WTC11 (cell line): Measurements from ENCODE around the gene ARVCF. TPM values are rescaled to one million over a fixed set of nuclear protein-coding genes. Genes with fewer than 3 reads are reported as not detected.

Experiments
- ATAC-seq: fragments of 200-7000 bp; cut with Tn5 transposase; 2 replicates; pipeline ENCODE4 v1.10.0; 2021; ENCODE audit warnings: mild to moderate bottlenecking, moderate library complexity
- CTCF ChIA-PET: fragments of 300-600 bp; sonication (Branson Sonifier 250); formaldehyde crosslinking; loops from one replicate; lab custom pipeline; 2021; ENCODE audit warnings: antibody characterized with exemption; lab: Charles Lee
- POLR2A ChIA-PET: fragments of 350-600 bp; sonication (Branson Sonifier 250); formaldehyde crosslinking; loops from one replicate; lab custom pipeline; 2021; ENCODE audit warnings: antibody characterized with exemption; lab: Charles Lee
- DNase-seq: peaks from one replicate; pipeline ENCODE4 v3.0.0; 2021; ENCODE audit warnings: low spot score
- H3K27ac Mint-ChIP-seq: 2 replicates; pipeline ENCODE4 v1.8.0; 2021; ENCODE audit warnings: mixed read lengths
- H3K27me3 Mint-ChIP-seq: 2 replicates; pipeline ENCODE4 v1.8.0; 2021; ENCODE audit warnings: low read depth, mild to moderate bottlenecking, moderate library complexity, mixed read lengths
- H3K36me3 Mint-ChIP-seq: 2 replicates; pipeline ENCODE4 v1.8.0; 2021; ENCODE audit warnings: mixed read lengths
- H3K4me1 Mint-ChIP-seq: 2 replicates; pipeline ENCODE4 v1.8.0; 2022; ENCODE audit warnings: mixed read lengths
- H3K4me3 Mint-ChIP-seq: 2 replicates; pipeline ENCODE4 v1.8.0; 2021; ENCODE audit warnings: mild to moderate bottlenecking, moderate library complexity, mixed read lengths
- H3K9me3 Mint-ChIP-seq: 2 replicates; pipeline ENCODE4 v1.8.0; 2021; ENCODE audit warnings: mixed read lengths
- ATF1 ChIP-seq: sonication (generic); formaldehyde crosslinking; IDR thresholded peaks from 2 replicates; pipeline ENCODE4 v1.8.1; 2023; ENCODE audit warnings: mild to moderate bottlenecking, moderate library complexity, missing genetic modification reagents
- ESRRA ChIP-seq: sonication (generic); formaldehyde crosslinking; IDR thresholded peaks from 2 replicates; pipeline ENCODE4 v1.8.1; 2022; ENCODE audit warnings: mild to moderate bottlenecking, missing genetic modification reagents, borderline replicate concordance
- FOXJ3 ChIP-seq: sonication (generic); formaldehyde crosslinking; IDR thresholded peaks from 2 replicates; pipeline ENCODE4 v1.9.0; 2021; ENCODE audit warnings: missing genetic modification reagents, mild to moderate bottlenecking, borderline replicate concordance
- HMGA2 ChIP-seq: fragments of 250-450 bp; sonication (Bioruptor Pico); IDR thresholded peaks from 2 replicates; pipeline ENCODE4 v1.4.0; 2021; ENCODE audit warnings: mild to moderate bottlenecking, moderate library complexity
- SOX15 ChIP-seq: fragments of 250-450 bp; sonication (Bioruptor Pico); IDR thresholded peaks from 2 replicates; pipeline ENCODE4 v1.9.0; 2021; ENCODE audit warnings: mild to moderate bottlenecking
- TEAD4 ChIP-seq: sonication (generic); formaldehyde crosslinking; IDR thresholded peaks from 2 replicates; pipeline ENCODE4 v1.8.0; 2022; ENCODE audit warnings: mild to moderate bottlenecking, missing genetic modification reagents
- ZNF232 ChIP-seq: sonication (generic); formaldehyde crosslinking; IDR thresholded peaks from 2 replicates; pipeline ENCODE4 v1.8.0; 2022; ENCODE audit warnings: mild to moderate bottlenecking, missing genetic modification reagents
- ZNF423 ChIP-seq: fragments of 250-450 bp; sonication (Bioruptor Pico); IDR thresholded peaks from 2 replicates; pipeline ENCODE4 v2.1.2; 2022; ENCODE audit warnings: mild to moderate bottlenecking, moderate library complexity
- total RNA-seq: library from RNA; stranded (reverse); gene quantifications from 3 replicates; pipeline ENCODE4 v1.2.3, GENCODE V29; 2021
- TF ChIP-seq, protein P1 (sequence below): sonication (generic); formaldehyde crosslinking; conservative IDR thresholded peaks from 2 replicates; pipeline ENCODE4 v1.8.1; 2022; ENCODE audit warnings: mild to moderate bottlenecking, missing genetic modification reagents
- TF ChIP-seq, protein P2 (sequence below): sonication (generic); formaldehyde crosslinking; IDR thresholded peaks from 2 replicates; pipeline ENCODE4 v1.8.1; 2023; ENCODE audit warnings: mild to moderate bottlenecking, missing genetic modification reagents, moderate library complexity
- TF ChIP-seq, protein P3 (sequence below): sonication (generic); formaldehyde crosslinking; IDR thresholded peaks from 2 replicates; pipeline ENCODE4 v1.8.0; 2022; ENCODE audit warnings: missing genetic modification reagents
- TF ChIP-seq, protein P4 (sequence below): sonication (generic); formaldehyde crosslinking; IDR thresholded peaks from 2 replicates; pipeline ENCODE4 v1.8.1; 2022; ENCODE audit warnings: mild to moderate bottlenecking, missing genetic modification reagents, moderate library complexity, borderline replicate concordance
- TF ChIP-seq, protein P5 (sequence below): sonication (generic); formaldehyde crosslinking; IDR thresholded peaks from 2 replicates; pipeline ENCODE4 v1.8.1; 2023; ENCODE audit warnings: mild to moderate bottlenecking, missing genetic modification reagents, moderate library complexity
- TF ChIP-seq, protein P6 (sequence below): fragments of 250-450 bp; sonication (Bioruptor Pico); IDR thresholded peaks from 2 replicates; pipeline ENCODE4 v1.9.0; 2021; ENCODE audit warnings: mild to moderate bottlenecking, borderline replicate concordance
- TF ChIP-seq, protein P7 (sequence below): sonication (generic); formaldehyde crosslinking; IDR thresholded peaks from 2 replicates; pipeline ENCODE4 v1.8.0; 2022; ENCODE audit warnings: mild to moderate bottlenecking, missing genetic modification reagents

ARVCF gene
- total RNA-seq, 1 experiment from 2014 or later, result 65.4 TPM

DNA sequence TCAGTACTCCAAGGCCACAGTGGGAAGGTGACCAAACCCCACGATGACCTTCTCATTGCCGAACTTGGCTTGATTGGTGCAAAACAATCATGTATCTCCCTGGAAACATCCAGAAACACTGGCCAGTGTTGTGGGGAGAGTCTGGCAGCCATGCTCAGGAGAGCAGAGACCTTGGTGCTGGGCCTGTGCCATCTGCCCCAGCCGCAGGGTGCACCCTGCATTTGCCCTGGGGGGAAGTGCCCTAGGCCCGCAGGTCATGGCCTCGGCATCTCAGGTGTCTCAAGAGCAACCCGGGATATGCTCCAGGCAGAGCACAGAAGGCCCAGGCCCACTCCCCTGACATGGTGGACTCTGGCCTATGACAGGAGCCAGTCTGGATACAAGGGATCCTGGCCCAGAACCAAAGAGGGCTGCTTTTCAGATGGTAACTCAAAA lies 23.7 kb downstream of the ARVCF start (continued):
- TF ChIP-seq ATF1 (CRISPR knock-in tag) (no peak), ZNF423 (CRISPR knock-in tag) (no peak)

DNA sequence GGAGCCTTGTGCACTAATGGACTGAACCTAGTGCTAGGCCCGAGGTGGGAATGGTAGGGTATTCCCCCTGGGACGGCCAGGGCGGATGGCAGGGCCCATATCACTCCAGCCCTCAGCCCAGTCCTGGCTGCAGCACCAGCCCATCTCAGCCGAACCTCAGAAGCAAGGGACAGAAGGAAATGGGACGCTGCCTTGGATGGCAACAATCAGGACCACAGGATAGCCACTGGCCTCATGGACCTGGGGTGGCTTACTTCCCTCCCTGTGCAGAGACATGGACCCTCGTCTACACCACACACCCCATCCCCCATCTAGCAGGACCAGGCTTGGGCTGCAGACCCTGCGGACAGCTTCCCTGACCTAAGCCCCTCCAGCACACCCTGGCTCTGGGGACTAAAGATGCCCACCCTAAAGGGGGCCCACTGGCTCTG lies 24.1 kb downstream of the ARVCF start:
- Mint-ChIP-seq H3K27ac (no peak overlapping the region), H3K4me1 (no peaks in the 10 kb centered on the region), H3K9me3 (no peaks in the 10 kb centered on the region), H3K36me3 (no peaks in the 10 kb centered on the region), H3K4me3 (no peak overlapping the region), H3K27me3 (no peaks in the 10 kb centered on the region)
- ChIA-PET CTCF (interaction anchor here (0.6 to 1.7 kb wide), 4 partner anchors 20 to 39 kb away, joined by 3 to 7 read pairs (median 4); no protein-coding TSS in a partner anchor), POLR2A (no interaction called here)
- TF ChIP-seq FOXJ3 (CRISPR knock-in tag) (no peak), ESRRA (CRISPR knock-in tag) (no peak), TEAD4 (CRISPR knock-in tag) (no peak)
- TF ChIP-seq, protein P1, sequence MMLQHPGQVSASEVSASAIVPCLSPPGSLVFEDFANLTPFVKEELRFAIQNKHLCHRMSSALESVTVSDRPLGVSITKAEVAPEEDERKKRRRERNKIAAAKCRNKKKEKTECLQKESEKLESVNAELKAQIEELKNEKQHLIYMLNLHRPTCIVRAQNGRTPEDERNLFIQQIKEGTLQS (CRISPR knock-in tag), result no peak
- TF ChIP-seq, protein P2, sequence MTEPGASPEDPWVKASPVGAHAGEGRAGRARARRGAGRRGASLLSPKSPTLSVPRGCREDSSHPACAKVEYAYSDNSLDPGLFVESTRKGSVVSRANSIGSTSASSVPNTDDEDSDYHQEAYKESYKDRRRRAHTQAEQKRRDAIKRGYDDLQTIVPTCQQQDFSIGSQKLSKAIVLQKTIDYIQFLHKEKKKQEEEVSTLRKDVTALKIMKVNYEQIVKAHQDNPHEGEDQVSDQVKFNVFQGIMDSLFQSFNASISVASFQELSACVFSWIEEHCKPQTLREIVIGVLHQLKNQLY, result no peak
- TF ChIP-seq, protein P3, sequence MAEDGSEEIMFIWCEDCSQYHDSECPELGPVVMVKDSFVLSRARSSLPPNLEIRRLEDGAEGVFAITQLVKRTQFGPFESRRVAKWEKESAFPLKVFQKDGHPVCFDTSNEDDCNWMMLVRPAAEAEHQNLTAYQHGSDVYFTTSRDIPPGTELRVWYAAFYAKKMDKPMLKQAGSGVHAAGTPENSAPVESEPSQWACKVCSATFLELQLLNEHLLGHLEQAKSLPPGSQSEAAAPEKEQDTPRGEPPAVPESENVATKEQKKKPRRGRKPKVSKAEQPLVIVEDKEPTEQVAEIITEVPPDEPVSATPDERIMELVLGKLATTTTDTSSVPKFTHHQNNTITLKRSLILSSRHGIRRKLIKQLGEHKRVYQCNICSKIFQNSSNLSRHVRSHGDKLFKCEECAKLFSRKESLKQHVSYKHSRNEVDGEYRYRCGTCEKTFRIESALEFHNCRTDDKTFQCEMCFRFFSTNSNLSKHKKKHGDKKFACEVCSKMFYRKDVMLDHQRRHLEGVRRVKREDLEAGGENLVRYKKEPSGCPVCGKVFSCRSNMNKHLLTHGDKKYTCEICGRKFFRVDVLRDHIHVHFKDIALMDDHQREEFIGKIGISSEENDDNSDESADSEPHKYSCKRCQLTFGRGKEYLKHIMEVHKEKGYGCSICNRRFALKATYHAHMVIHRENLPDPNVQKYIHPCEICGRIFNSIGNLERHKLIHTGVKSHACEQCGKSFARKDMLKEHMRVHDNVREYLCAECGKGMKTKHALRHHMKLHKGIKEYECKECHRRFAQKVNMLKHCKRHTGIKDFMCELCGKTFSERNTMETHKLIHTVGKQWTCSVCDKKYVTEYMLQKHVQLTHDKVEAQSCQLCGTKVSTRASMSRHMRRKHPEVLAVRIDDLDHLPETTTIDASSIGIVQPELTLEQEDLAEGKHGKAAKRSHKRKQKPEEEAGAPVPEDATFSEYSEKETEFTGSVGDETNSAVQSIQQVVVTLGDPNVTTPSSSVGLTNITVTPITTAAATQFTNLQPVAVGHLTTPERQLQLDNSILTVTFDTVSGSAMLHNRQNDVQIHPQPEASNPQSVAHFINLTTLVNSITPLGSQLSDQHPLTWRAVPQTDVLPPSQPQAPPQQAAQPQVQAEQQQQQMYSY (CRISPR knock-in tag), result no peak
- TF ChIP-seq, protein P4, sequence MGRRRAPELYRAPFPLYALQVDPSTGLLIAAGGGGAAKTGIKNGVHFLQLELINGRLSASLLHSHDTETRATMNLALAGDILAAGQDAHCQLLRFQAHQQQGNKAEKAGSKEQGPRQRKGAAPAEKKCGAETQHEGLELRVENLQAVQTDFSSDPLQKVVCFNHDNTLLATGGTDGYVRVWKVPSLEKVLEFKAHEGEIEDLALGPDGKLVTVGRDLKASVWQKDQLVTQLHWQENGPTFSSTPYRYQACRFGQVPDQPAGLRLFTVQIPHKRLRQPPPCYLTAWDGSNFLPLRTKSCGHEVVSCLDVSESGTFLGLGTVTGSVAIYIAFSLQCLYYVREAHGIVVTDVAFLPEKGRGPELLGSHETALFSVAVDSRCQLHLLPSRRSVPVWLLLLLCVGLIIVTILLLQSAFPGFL, result no peak
- TF ChIP-seq, protein P5, sequence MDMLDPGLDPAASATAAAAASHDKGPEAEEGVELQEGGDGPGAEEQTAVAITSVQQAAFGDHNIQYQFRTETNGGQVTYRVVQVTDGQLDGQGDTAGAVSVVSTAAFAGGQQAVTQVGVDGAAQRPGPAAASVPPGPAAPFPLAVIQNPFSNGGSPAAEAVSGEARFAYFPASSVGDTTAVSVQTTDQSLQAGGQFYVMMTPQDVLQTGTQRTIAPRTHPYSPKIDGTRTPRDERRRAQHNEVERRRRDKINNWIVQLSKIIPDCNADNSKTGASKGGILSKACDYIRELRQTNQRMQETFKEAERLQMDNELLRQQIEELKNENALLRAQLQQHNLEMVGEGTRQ (CRISPR knock-in tag), result no peak
- ATAC-seq, result no peak
- no peak for DNase-seq

DNA sequence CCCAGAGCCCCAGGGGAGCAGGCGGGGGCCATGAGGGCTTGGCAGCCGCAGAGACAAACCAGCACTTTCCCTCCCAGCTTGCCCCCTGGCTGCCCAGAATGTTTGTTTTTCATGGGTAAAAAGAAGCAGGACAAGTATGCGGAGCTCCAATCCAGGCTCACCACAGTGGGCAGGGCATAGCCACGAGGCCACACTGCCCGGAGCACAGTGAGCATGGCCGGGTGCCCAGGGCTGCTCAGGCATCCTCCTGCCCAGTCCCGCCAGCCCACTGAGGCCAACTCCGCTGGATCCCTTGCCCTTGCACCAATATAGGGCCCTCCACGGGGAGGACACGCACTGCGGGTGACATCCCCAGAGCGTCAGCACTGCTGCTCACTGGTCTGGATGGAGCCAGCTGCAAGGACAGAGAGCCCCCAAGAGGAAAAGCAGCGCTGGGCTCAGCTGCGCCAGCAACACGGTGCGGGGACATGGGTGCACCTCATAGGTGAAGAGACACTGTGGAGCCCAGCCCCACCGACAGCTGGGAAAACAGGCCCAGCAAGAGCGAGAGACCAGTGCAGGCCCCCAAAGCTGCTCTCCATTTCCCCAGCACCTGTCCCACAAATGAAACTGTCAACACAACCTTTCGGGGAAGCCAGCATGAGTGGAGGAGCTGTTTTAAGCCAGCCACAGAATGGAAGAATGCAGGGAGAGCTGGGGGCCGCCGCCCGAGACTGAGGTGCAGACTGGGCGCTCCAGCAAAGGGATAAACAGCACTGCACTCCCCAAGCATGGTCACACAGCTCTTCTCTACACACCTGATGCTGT lies 24.8 kb downstream of the ARVCF start:
- Mint-ChIP-seq H3K4me3 (no peak overlapping the region), H3K4me1 (no peaks in the 10 kb centered on the region), H3K36me3 (no peaks in the 10 kb centered on the region), H3K27ac (no peak overlapping the region), H3K27me3 (no peaks in the 10 kb centered on the region), H3K9me3 (no peaks in the 10 kb centered on the region)
- ATAC-seq, result no peak
- ChIA-PET CTCF (interaction anchor here (0.6 to 1.7 kb wide), 5 partner anchors 18 to 38 kb away, joined by 3 to 7 read pairs (median 4); no protein-coding TSS in a partner anchor), POLR2A (no interaction called here)
- TF ChIP-seq, protein P5 (CRISPR knock-in tag), result no peak
- TF ChIP-seq, protein P6, sequence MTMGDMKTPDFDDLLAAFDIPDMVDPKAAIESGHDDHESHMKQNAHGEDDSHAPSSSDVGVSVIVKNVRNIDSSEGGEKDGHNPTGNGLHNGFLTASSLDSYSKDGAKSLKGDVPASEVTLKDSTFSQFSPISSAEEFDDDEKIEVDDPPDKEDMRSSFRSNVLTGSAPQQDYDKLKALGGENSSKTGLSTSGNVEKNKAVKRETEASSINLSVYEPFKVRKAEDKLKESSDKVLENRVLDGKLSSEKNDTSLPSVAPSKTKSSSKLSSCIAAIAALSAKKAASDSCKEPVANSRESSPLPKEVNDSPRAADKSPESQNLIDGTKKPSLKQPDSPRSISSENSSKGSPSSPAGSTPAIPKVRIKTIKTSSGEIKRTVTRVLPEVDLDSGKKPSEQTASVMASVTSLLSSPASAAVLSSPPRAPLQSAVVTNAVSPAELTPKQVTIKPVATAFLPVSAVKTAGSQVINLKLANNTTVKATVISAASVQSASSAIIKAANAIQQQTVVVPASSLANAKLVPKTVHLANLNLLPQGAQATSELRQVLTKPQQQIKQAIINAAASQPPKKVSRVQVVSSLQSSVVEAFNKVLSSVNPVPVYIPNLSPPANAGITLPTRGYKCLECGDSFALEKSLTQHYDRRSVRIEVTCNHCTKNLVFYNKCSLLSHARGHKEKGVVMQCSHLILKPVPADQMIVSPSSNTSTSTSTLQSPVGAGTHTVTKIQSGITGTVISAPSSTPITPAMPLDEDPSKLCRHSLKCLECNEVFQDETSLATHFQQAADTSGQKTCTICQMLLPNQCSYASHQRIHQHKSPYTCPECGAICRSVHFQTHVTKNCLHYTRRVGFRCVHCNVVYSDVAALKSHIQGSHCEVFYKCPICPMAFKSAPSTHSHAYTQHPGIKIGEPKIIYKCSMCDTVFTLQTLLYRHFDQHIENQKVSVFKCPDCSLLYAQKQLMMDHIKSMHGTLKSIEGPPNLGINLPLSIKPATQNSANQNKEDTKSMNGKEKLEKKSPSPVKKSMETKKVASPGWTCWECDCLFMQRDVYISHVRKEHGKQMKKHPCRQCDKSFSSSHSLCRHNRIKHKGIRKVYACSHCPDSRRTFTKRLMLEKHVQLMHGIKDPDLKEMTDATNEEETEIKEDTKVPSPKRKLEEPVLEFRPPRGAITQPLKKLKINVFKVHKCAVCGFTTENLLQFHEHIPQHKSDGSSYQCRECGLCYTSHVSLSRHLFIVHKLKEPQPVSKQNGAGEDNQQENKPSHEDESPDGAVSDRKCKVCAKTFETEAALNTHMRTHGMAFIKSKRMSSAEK (CRISPR knock-in tag), result no peak
- TF ChIP-seq HMGA2 (CRISPR knock-in tag), result no peak
- no peak for TF ChIP-seq ZNF232 (CRISPR knock-in tag)
- TF ChIP-seq, protein P7, sequence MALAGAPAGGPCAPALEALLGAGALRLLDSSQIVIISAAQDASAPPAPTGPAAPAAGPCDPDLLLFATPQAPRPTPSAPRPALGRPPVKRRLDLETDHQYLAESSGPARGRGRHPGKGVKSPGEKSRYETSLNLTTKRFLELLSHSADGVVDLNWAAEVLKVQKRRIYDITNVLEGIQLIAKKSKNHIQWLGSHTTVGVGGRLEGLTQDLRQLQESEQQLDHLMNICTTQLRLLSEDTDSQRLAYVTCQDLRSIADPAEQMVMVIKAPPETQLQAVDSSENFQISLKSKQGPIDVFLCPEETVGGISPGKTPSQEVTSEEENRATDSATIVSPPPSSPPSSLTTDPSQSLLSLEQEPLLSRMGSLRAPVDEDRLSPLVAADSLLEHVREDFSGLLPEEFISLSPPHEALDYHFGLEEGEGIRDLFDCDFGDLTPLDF (CRISPR knock-in tag), result no peak
- TF ChIP-seq SOX15 (CRISPR knock-in tag), result no peak
- no peak for DNase-seq
